ENCODE results near the gene CLCN7. TPM values are rescaled to one million over a fixed set of nuclear protein-coding genes. Genes with fewer than 3 reads are reported as not detected.
"Not testable (repeated sequence)": the region's sequence is repeated elsewhere in the genome, so short reads cannot be mapped to it uniquely, and the experiment has no call there.

CLCN7 gene
- total RNA-seq, 2 donors from 2014 or later, result 44.8 to 63.9 TPM

DNA sequence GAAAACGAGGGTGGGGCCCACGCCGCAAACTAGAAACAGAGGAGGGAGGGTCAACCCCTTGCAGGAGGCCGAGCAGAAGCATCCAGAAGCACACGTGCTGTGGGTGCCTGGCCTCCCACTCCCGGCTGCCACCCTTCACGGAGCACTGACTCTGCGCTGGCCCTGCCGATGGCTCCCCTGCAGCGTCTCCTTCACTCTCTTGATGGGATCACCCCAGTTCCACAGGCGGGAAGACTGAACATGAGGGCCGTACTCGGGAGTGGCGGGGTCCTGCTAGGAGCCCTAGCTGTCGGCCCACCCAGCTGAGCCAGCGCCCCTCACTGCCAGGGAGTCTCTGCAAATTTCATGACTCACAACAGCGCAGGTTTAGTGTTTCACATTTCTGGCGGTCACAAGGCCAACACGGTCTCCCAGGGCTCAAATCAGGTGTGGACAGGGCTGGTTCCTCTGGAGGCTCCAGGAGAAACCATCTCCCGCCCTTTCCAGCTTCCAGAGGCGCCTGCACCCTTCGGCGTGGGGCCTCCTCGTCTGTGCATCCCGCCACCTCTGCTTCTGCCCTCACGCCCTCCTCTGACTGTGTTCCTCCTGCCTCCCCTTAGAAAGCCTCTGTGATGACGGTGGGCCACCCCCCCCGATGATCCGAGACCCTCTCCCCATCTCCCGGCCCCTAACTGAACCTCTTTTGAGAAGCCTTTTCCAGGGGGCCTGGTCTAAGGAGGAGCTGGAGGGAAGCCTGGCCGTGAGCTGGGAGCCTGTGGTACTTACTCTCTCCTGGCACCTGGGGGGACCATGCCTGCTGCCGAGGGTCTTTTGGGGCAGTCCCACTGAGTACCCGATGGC, 11.9 kb upstream of the CLCN7 start:
- Mint-ChIP-seq H3K4me3 (no peak overlapping the region), H3K27me3 (no peaks in the 10 kb centered on the region), H3K36me3 (ENCODE audit: low read depth) (no peaks in the 10 kb centered on the region), H3K4me1 (no peaks in the 10 kb centered on the region), H3K27ac (no peak overlapping the region), H3K9me3 (no peaks in the 10 kb centered on the region)
- no peak for ATAC-seq (replicated peaks)

DNA sequence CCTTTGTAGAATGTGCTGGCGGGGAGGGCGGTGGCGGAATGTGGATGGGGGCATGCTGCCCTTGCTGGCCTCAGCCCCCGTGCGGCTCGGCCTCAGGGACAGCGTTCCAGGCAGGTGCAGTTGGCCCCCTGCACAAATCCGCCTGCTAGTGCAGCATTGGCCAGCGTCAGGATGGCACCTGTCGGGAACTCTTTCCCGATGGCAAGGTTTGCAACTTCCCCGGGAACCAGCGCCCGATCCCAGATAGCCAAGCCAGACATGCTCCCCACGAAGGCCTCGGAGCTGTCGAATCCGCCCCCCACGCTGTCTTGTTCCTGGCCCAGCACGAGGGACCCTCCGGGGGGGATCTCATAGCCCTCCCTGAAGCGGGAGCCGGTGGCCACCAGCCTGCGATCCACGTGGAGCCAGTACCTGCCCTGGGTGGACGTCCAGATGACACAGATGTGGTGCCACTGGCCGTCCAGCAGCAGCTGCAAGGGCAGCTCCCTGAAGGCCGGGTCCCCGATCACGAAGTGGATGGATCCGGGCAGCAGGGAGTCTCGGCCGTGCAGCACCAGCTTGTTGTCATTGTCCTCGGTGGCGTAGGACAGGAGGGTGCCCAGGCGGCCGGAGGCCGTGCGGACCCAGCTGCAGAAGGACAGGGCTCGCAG, 11.1 kb upstream of the CLCN7 start:
- no peaks in the 10 kb centered on the region for H3K36me3 Mint-ChIP-seq (ENCODE audit: low read depth)
- H3K4me3 Mint-ChIP-seq, result no peak overlapping the region
- ATAC-seq (replicated peaks), result no peak
- H3K27me3 Mint-ChIP-seq, result no peaks in the 10 kb centered on the region
- H3K9me3 Mint-ChIP-seq, result no peaks in the 10 kb centered on the region
- H3K4me1 Mint-ChIP-seq, result no peaks in the 10 kb centered on the region
- H3K27ac Mint-ChIP-seq, result no peak overlapping the region

DNA sequence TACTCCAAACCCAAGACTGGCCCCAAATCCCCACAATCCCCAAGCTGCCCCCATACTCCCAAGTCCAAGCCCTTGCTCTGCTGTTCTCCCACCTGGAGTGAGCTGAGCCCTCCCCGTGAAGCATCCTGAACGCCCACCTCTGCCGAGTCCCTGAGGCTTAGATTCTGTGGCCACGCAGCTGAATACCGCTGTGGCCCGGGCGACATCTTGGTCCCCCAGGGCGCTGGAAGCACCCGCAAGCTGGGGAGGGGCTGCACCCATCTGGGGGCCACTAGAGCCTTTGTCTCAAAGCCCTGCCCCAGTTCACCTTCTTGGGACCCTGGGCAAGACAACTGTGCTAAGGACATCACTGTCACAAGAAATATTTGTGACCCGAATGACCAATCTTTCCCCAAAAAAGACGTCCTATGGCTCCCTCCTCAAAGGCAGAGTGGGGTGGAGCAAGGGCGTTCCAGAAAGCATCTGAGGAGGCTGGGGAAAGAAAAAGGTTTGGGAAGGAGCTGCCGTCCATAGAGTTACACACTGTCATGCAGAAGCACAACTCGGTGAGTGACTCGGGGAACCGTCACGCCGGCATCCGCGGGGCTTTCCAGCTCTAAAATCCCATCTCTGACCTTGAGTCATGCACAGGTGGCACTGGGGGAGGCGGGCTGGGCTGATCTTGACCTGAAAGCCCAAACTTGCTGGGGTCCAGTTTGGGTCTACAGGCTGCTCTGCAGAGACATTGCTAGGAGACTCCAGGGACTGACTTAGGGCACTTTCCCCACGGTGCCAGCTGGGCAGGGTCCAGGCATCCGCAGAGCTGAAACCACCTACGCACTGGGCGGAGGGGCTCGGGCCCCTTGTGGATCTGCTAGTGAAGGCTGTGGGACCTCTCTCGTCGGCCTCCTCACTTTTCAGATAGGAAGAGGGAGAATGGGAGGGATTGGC, 7.3 kb upstream of the CLCN7 start:
- ATAC-seq (replicated peaks), result no peak
- Mint-ChIP-seq H3K4me1 (no peaks in the 10 kb centered on the region), H3K36me3 (ENCODE audit: low read depth) (no peaks in the 10 kb centered on the region), H3K27me3 (no peaks in the 10 kb centered on the region), H3K4me3 (no peak overlapping the region), H3K27ac (no peak overlapping the region), H3K9me3 (no peaks in the 10 kb centered on the region)

GRCh38 chr16:1478937-1479336, 4.1 kb upstream of the CLCN7 start:
- not testable (repeated sequence) for H3K27ac Mint-ChIP-seq; H3K36me3 Mint-ChIP-seq (ENCODE audit: low read depth); H3K4me3 Mint-ChIP-seq; ATAC-seq (replicated peaks); H3K4me1 Mint-ChIP-seq; H3K27me3 Mint-ChIP-seq; H3K9me3 Mint-ChIP-seq

DNA sequence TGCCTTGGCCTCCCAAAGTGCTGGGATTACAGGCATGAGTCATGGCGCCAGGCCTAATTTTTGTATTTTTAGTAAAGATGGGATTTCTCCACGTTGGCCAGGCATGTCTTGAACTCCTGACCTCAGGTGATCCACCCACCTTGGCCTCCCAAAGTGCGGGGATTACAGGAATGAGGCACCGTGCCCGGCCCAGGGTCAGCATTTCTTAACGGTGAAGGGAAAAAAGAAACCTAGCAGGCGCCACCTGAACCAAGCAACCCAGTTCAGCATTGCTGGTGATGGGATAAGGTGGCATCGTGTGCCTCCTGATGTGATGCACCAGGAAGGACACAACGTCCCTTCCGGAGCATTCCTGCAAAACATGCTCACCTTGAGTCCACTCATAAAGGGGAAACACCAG, 2.2 kb upstream of the CLCN7 start:
- no peak for ATAC-seq (replicated peaks)
- Mint-ChIP-seq H3K27me3 (no peaks in the 10 kb centered on the region), H3K36me3 (ENCODE audit: low read depth) (no peaks in the 10 kb centered on the region), H3K4me3 (no peak overlapping the region), H3K9me3 (no peaks in the 10 kb centered on the region), H3K27ac (no peak overlapping the region), H3K4me1 (peaks cover 6% of the 10 kb centered on the region)

DNA sequence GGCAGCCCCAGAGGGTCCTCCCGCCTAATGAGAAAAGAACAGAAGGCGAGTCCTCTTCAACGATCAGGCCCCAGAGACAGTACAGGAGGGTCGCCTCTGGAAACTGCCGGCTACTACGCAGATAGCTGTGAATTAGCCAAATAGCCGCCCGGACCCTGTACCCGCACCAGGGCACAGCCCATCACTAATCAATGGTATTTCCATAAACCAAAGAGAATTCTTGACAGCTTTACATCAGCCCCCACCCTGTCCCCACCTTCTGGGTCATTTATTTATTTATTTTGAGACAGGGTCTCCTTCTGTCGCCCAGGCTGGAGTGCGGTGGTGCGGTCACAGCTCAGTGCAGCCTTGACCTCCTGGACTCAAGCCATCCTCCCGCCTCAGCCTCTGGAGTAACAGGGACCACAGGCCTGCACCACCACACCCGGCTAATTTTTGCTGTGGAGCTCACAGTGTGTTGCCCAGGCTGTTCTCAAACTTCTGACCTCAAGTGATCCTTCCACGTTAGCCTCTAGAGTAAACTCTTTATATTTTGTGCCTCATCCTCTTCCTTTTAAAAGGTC, 805 bp upstream of the CLCN7 start:
- Mint-ChIP-seq H3K4me1 (peaks cover 10% of the 10 kb centered on the region), H3K27me3 (no peaks in the 10 kb centered on the region), H3K4me3 (peak overlapping the region; percentile 73)

GRCh38 chr16:1474082-1474795, 589 bp downstream of the CLCN7 start:
- ATAC-seq (replicated peaks), result no peak
- Mint-ChIP-seq H3K36me3 (ENCODE audit: low read depth) (no peaks in the 10 kb centered on the region), H3K9me3 (no peaks in the 10 kb centered on the region), H3K27ac (no peak overlapping the region), H3K4me1 (peaks cover 10% of the 10 kb centered on the region), H3K4me3 (peak overlapping the region; percentile 74), H3K27me3 (no peaks in the 10 kb centered on the region)

More for the DNA sequence above, 805 bp upstream of the CLCN7 start:
- no peaks in the 10 kb centered on the region for H3K36me3 Mint-ChIP-seq (ENCODE audit: low read depth)
- no peak for ATAC-seq (replicated peaks)
- no peaks in the 10 kb centered on the region for H3K9me3 Mint-ChIP-seq
- peak overlapping the region; percentile 78 for H3K27ac Mint-ChIP-seq

DNA sequence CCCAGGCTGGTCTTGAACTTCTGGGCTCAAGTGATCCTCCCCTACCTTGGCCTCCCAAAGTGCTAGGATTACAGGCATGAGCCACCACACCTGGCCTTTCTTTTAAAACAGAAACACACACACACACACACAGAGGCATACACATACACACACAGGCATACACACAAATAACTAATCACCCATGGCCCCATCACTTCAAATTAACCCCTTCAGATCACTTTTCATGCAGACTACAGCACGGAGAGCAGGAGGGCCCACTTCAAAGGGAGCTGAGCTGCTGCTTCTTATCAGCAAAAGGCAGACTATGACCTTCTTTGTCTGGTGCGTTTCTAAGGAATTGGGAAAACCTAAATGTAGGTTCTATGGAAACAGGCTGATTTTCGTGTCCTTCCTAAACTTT, 1.9 kb downstream of the CLCN7 start:
- Mint-ChIP-seq H3K4me1 (peaks cover 10% of the 10 kb centered on the region), H3K4me3 (peak overlapping the region; percentile 48), H3K9me3 (no peaks in the 10 kb centered on the region), H3K27me3 (no peaks in the 10 kb centered on the region), H3K27ac (no peak overlapping the region), H3K36me3 (ENCODE audit: low read depth) (no peaks in the 10 kb centered on the region)
- ATAC-seq (replicated peaks), result no peak

GRCh38 chr16:1471569-1472194, 3.1 kb downstream of the CLCN7 start:
- Mint-ChIP-seq H3K9me3 (no peaks in the 10 kb centered on the region), H3K4me1 (peaks cover 10% of the 10 kb centered on the region), H3K27ac (no peak overlapping the region), H3K4me3 (no peak overlapping the region), H3K36me3 (ENCODE audit: low read depth) (no peaks in the 10 kb centered on the region), H3K27me3 (no peaks in the 10 kb centered on the region)
- ATAC-seq (replicated peaks), result no peak

DNA sequence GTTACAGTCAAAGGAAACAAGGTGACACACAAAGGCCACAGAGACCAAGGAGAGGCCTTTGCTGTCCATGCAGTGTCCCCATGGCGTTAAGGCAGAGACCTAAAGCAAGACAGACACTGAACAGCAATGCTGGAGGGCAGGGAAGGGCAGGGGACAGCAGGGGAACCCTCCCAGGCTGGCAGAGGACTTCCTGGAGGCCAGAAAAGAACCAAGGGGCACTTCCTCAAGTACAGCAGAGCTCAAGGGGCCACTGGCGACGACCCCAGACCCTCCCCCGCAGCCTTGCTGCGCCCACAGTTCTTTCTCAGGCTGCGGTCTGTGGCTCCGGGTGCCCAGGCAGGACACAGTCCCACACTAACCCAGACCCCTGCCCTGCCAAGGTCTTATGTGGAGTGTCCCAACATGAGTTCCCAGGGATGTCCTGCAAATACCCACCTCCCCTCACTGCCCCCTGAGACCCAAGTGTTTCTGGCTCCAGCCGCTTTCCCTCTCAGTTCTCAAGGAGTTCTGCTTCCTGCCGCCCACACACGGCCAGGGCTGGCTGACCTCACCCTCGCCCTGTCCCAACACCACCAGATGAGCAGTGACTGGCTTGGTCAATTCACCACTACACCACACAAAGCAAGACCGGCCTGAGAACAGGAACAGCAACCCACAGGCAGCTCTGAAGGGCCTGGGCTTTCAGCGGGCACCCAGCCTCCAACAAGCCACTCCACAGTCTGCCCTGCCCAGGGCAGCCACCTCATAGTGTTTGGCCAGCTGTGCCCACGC, 4.2 kb downstream of the CLCN7 start:
- no peaks in the 10 kb centered on the region for H3K9me3 Mint-ChIP-seq
- H3K4me1 Mint-ChIP-seq, result peaks cover 10% of the 10 kb centered on the region
- H3K27ac Mint-ChIP-seq, result peak overlapping the region; percentile 86
- ATAC-seq (replicated peaks), result no peak
- no peaks in the 10 kb centered on the region for H3K36me3 Mint-ChIP-seq (ENCODE audit: low read depth)
- H3K4me3 Mint-ChIP-seq, result no peak overlapping the region
- H3K27me3 Mint-ChIP-seq, result no peaks in the 10 kb centered on the region

GRCh38 chr16:1469693-1470201, 5.1 kb downstream of the CLCN7 start:
- H3K27ac Mint-ChIP-seq, result no peak overlapping the region
- no peaks in the 10 kb centered on the region for H3K36me3 Mint-ChIP-seq (ENCODE audit: low read depth)

DNA sequence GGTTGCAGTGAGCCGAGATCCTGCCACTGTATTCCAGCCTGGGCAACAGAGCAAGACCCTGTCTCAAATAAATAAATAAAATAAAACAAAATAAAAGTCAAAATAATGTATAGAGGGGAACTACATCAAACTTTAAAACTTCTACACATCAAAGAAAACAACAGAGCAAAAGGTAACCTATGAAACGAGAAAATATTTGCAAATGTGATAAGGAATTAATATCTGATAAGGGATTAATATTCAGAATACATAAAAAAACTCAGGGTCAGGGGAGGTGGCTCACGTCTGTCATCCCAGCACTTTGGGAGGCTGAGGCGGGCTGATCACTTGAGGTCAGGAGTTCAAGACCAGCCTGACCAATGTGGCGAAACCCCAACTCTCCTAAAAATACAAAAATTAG, 5.7 kb downstream of the CLCN7 start:
- not testable (repeated sequence) for H3K27ac Mint-ChIP-seq; H3K4me3 Mint-ChIP-seq; H3K27me3 Mint-ChIP-seq; H3K4me1 Mint-ChIP-seq; H3K36me3 Mint-ChIP-seq (ENCODE audit: low read depth); H3K9me3 Mint-ChIP-seq; ATAC-seq (replicated peaks)

More at GRCh38 chr16:1469693-1470201, 5.1 kb downstream of the CLCN7 start:
- ATAC-seq (replicated peaks), result no peak
- H3K4me3 Mint-ChIP-seq, result no peak overlapping the region
- no peaks in the 10 kb centered on the region for H3K9me3 Mint-ChIP-seq
- H3K4me1 Mint-ChIP-seq, result peaks cover 10% of the 10 kb centered on the region
- no peaks in the 10 kb centered on the region for H3K27me3 Mint-ChIP-seq

- H3K27me3 Mint-ChIP-seq, result no peaks in the 10 kb centered on the region
- H3K36me3 Mint-ChIP-seq (ENCODE audit: low read depth), result peaks cover 10% of the 10 kb centered on the region
- peaks cover 10% of the 10 kb centered on the region for H3K4me1 Mint-ChIP-seq
- no peak overlapping the region for H3K4me3 Mint-ChIP-seq
- ATAC-seq (replicated peaks), result no peak
- no peaks in the 10 kb centered on the region for H3K9me3 Mint-ChIP-seq
- no peak overlapping the region for H3K27ac Mint-ChIP-seq
Measured at GRCh38 chr16:1468426-1468810, 6.4 kb downstream of the CLCN7 start.

Data from activated T-helper 17 cell treated with anti-CD3 and anti-CD28 coated beads, Interleukin-2, amount 50 U/mL, for 72 hours (primary cell).